ENCODE data around the gene RBM41.
"Not testable (repeated sequence)": the region's sequence is repeated elsewhere in the genome, so short reads cannot be mapped to it uniquely, and the experiment has no call there.

DNA sequence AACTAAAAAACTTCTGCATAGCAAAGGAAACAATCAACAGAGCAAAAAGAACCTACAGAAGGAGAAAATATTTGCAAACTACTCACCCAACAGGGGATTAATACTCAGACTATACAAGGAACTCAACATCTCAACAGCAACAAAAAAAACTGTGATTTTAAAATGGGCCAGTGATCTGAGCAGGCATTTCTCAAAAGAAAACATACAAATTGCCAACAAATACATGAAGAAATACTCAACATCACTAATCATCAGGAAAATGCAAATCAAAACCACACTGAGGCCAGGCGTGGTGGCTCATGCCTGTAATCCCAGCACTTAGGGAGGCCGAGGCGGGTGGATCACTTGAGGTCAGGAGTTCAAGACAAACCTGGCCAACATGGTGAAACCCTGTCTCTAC is 60.9 kb downstream of the RBM41 start:
- not testable (repeated sequence) for TF ChIP-seq POLR2A (IDR thresholded peaks at IDR 0.05)
- TF ChIP-seq, protein P1, sequence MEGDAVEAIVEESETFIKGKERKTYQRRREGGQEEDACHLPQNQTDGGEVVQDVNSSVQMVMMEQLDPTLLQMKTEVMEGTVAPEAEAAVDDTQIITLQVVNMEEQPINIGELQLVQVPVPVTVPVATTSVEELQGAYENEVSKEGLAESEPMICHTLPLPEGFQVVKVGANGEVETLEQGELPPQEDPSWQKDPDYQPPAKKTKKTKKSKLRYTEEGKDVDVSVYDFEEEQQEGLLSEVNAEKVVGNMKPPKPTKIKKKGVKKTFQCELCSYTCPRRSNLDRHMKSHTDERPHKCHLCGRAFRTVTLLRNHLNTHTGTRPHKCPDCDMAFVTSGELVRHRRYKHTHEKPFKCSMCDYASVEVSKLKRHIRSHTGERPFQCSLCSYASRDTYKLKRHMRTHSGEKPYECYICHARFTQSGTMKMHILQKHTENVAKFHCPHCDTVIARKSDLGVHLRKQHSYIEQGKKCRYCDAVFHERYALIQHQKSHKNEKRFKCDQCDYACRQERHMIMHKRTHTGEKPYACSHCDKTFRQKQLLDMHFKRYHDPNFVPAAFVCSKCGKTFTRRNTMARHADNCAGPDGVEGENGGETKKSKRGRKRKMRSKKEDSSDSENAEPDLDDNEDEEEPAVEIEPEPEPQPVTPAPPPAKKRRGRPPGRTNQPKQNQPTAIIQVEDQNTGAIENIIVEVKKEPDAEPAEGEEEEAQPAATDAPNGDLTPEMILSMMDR (IDR thresholded peaks at IDR 0.05 in 4 of 5, conservative IDR thresholded peaks at IDR 0.05 in 1 of 5) = not testable (repeated sequence)

Data from gastrocnemius medialis (tissue), 4 donors.